ENCODE data around the gene HDAC3.

The HDAC3 gene

GRCh38 chr5:141662028-141662427 lies 25.4 kb upstream of the HDAC3 start:
- no peaks in the 10 kb centered on the region for H3K9me3 ChIP-seq (ENCODE audit: control insufficient read depth in 5 of 5, low read length in 5 of 5)
- H3K27me3 ChIP-seq (ENCODE audit: control insufficient read depth in 5 of 5, insufficient read depth in 4 of 5, low read length in 5 of 5) = no peaks in the 10 kb centered on the region
- peaks cover 0 to 54% (median 37%) of the 10 kb centered on the region in 5 donors for H3K36me3 ChIP-seq (ENCODE audit: control insufficient read depth in 5 of 5, insufficient read depth in 5 of 5, low read length in 5 of 5)
- H3K27ac ChIP-seq (ENCODE audit: low read depth, low read length) = no peak overlapping the region
- H3K4me1 ChIP-seq (ENCODE audit: control insufficient read depth in 5 of 5, insufficient read depth in 5 of 5, low read length in 5 of 5) = peaks cover 0 to 6% (median 3%) of the 10 kb centered on the region in 5 donors
- no peak overlapping the region for H3K4me3 ChIP-seq (ENCODE audit: low read depth in 1 of 5, low read length in 5 of 5)
- no peak overlapping the region for H3K9ac ChIP-seq (ENCODE audit: low read length in 5 of 5)

GRCh38 chr5:141657937-141658545 lies 21.4 kb upstream of the HDAC3 start:
- Histone ChIP-seq H3K9me3 (ENCODE audit: control insufficient read depth in 5 of 5, low read length in 5 of 5) (no peaks in the 10 kb centered on the region), H3K4me3 (ENCODE audit: low read depth in 1 of 5, low read length in 5 of 5) (no peak overlapping the region), H3K27me3 (ENCODE audit: control insufficient read depth in 5 of 5, insufficient read depth in 4 of 5, low read length in 5 of 5) (no peaks in the 10 kb centered on the region), H3K27ac (ENCODE audit: low read depth, low read length) (no peak overlapping the region), H3K36me3 (ENCODE audit: control insufficient read depth in 5 of 5, insufficient read depth in 5 of 5, low read length in 5 of 5) (peaks cover 0 to 77% (median 60%) of the 10 kb centered on the region in 5 donors), H3K9ac (ENCODE audit: low read length in 5 of 5) (no peak overlapping the region), H3K4me1 (ENCODE audit: control insufficient read depth in 5 of 5, insufficient read depth in 5 of 5, low read length in 5 of 5) (peaks cover 0 to 2% (median 0%) of the 10 kb centered on the region in 5 donors)

- Histone ChIP-seq H3K4me3 (ENCODE audit: low read depth in 1 of 5, low read length in 5 of 5) (no peak overlapping the region), H3K27ac (ENCODE audit: low read depth, low read length) (no peak overlapping the region), H3K9ac (ENCODE audit: low read length in 5 of 5) (no peak overlapping the region), H3K36me3 (ENCODE audit: control insufficient read depth in 5 of 5, insufficient read depth in 5 of 5, low read length in 5 of 5) (peaks cover 0 to 73% (median 60%) of the 10 kb centered on the region in 5 donors), H3K4me1 (ENCODE audit: control insufficient read depth in 5 of 5, insufficient read depth in 5 of 5, low read length in 5 of 5) (no peaks in the 10 kb centered on the region), H3K9me3 (ENCODE audit: control insufficient read depth in 5 of 5, low read length in 5 of 5) (no peaks in the 10 kb centered on the region), H3K27me3 (ENCODE audit: control insufficient read depth in 5 of 5, insufficient read depth in 4 of 5, low read length in 5 of 5) (no peaks in the 10 kb centered on the region)
These were observed 20.8 kb upstream of the HDAC3 start for GRCh38 chr5:141657404-141657803.

GRCh38 chr5:141656396-141656795 lies 19.7 kb upstream of the HDAC3 start:
- H3K9ac ChIP-seq (ENCODE audit: low read length in 5 of 5) = no peak overlapping the region
- peaks cover 0 to 5% (median 4%) of the 10 kb centered on the region in 5 donors for H3K4me1 ChIP-seq (ENCODE audit: control insufficient read depth in 5 of 5, insufficient read depth in 5 of 5, low read length in 5 of 5)
- H3K27me3 ChIP-seq (ENCODE audit: control insufficient read depth in 5 of 5, insufficient read depth in 4 of 5, low read length in 5 of 5) = no peaks in the 10 kb centered on the region
- H3K27ac ChIP-seq (ENCODE audit: low read depth, low read length) = no peak overlapping the region
- no peak overlapping the region for H3K4me3 ChIP-seq (ENCODE audit: low read depth in 1 of 5, low read length in 5 of 5)
- peaks cover 0 to 65% (median 52%) of the 10 kb centered on the region in 5 donors for H3K36me3 ChIP-seq (ENCODE audit: control insufficient read depth in 5 of 5, insufficient read depth in 5 of 5, low read length in 5 of 5)
- no peaks in the 10 kb centered on the region for H3K9me3 ChIP-seq (ENCODE audit: control insufficient read depth in 5 of 5, low read length in 5 of 5)

GRCh38 chr5:141655020-141655419 lies 18.4 kb upstream of the HDAC3 start:
- Histone ChIP-seq H3K9me3 (ENCODE audit: control insufficient read depth in 5 of 5, low read length in 5 of 5) (no peaks in the 10 kb centered on the region), H3K27me3 (ENCODE audit: control insufficient read depth in 5 of 5, insufficient read depth in 4 of 5, low read length in 5 of 5) (no peaks in the 10 kb centered on the region), H3K4me3 (ENCODE audit: low read depth in 1 of 5, low read length in 5 of 5) (no peak overlapping the region), H3K9ac (ENCODE audit: low read length in 5 of 5) (no peak overlapping the region), H3K27ac (ENCODE audit: low read depth, low read length) (no peak overlapping the region), H3K4me1 (ENCODE audit: control insufficient read depth in 5 of 5, insufficient read depth in 5 of 5, low read length in 5 of 5) (peaks cover 0 to 15% (median 12%) of the 10 kb centered on the region in 5 donors), H3K36me3 (ENCODE audit: control insufficient read depth in 5 of 5, insufficient read depth in 5 of 5, low read length in 5 of 5) (peaks cover 0 to 59% (median 49%) of the 10 kb centered on the region in 5 donors)

GRCh38 chr5:141654298-141654697 lies 17.6 kb upstream of the HDAC3 start:
- H3K27me3 ChIP-seq (ENCODE audit: control insufficient read depth in 5 of 5, insufficient read depth in 4 of 5, low read length in 5 of 5) = no peaks in the 10 kb centered on the region
- peaks cover 0 to 52% (median 44%) of the 10 kb centered on the region in 5 donors for H3K36me3 ChIP-seq (ENCODE audit: control insufficient read depth in 5 of 5, insufficient read depth in 5 of 5, low read length in 5 of 5)
- peaks cover 0 to 15% (median 12%) of the 10 kb centered on the region in 5 donors for H3K4me1 ChIP-seq (ENCODE audit: control insufficient read depth in 5 of 5, insufficient read depth in 5 of 5, low read length in 5 of 5)
- no peak overlapping the region for H3K27ac ChIP-seq (ENCODE audit: low read depth, low read length)
- H3K9ac ChIP-seq (ENCODE audit: low read length in 5 of 5) = no peak overlapping the region
- no peaks in the 10 kb centered on the region for H3K9me3 ChIP-seq (ENCODE audit: control insufficient read depth in 5 of 5, low read length in 5 of 5)
- no peak overlapping the region for H3K4me3 ChIP-seq (ENCODE audit: low read depth in 1 of 5, low read length in 5 of 5)

- peaks cover 0 to 15% (median 12%) of the 10 kb centered on the region in 5 donors for H3K4me1 ChIP-seq (ENCODE audit: control insufficient read depth in 5 of 5, insufficient read depth in 5 of 5, low read length in 5 of 5)
- H3K9ac ChIP-seq (ENCODE audit: low read length in 5 of 5) = peak overlapping the region in 4 of 5 donors; percentile 22 to 67 (median 48)
- no peak overlapping the region for H3K27ac ChIP-seq (ENCODE audit: low read depth, low read length)
- H3K4me3 ChIP-seq (ENCODE audit: low read depth in 1 of 5, low read length in 5 of 5) = peak overlapping the region; percentile 46 to 77 (median 71)
- no peaks in the 10 kb centered on the region for H3K27me3 ChIP-seq (ENCODE audit: control insufficient read depth in 5 of 5, insufficient read depth in 4 of 5, low read length in 5 of 5)
- H3K9me3 ChIP-seq (ENCODE audit: control insufficient read depth in 5 of 5, low read length in 5 of 5) = no peaks in the 10 kb centered on the region
- peaks cover 0 to 41% (median 26%) of the 10 kb centered on the region in 5 donors for H3K36me3 ChIP-seq (ENCODE audit: control insufficient read depth in 5 of 5, insufficient read depth in 5 of 5, low read length in 5 of 5)
These were observed 15.1 kb upstream of the HDAC3 start for GRCh38 chr5:141651728-141652105.

- Histone ChIP-seq H3K9me3 (ENCODE audit: control insufficient read depth in 5 of 5, low read length in 5 of 5) (no peaks in the 10 kb centered on the region), H3K4me3 (ENCODE audit: low read depth in 1 of 5, low read length in 5 of 5) (peak within 1 kb of the TSS; percentile 71 to 80 (median 77)), H3K9ac (ENCODE audit: low read length in 5 of 5) (peak within 1 kb of the TSS in 4 of 5 donors; percentile 22 to 67 (median 56)), H3K27me3 (ENCODE audit: control insufficient read depth in 5 of 5, insufficient read depth in 4 of 5, low read length in 5 of 5) (no peaks in the 10 kb centered on the region), H3K27ac (ENCODE audit: low read depth, low read length) (no peak within 1 kb of the TSS), H3K4me1 (ENCODE audit: control insufficient read depth in 5 of 5, insufficient read depth in 5 of 5, low read length in 5 of 5) (peaks cover 0 to 15% (median 12%) of the 10 kb centered on the region in 5 donors), H3K36me3 (ENCODE audit: control insufficient read depth in 5 of 5, insufficient read depth in 5 of 5, low read length in 5 of 5) (peaks cover 0 to 37% (median 21%) of the 10 kb centered on the region in 5 donors)
These were observed 14.4 kb upstream of the HDAC3 start, which contains the start of gene FCHSD1 for GRCh38 chr5:141650851-141651727. Gene FCHSD1 (minus strand): TSS chr5:141651418. CDS start chr5:141651368, 50 bp downstream.

- no peak overlapping the region for H3K4me3 ChIP-seq (ENCODE audit: low read depth in 1 of 5, low read length in 5 of 5)
These were observed 13.3 kb upstream of the HDAC3 start for GRCh38 chr5:141649972-141650371.

More at GRCh38 chr5:141649972-141650371, 13.3 kb upstream of the HDAC3 start:
- Histone ChIP-seq H3K36me3 (ENCODE audit: control insufficient read depth in 5 of 5, insufficient read depth in 5 of 5, low read length in 5 of 5) (peaks cover 0 to 33% (median 18%) of the 10 kb centered on the region in 5 donors), H3K27me3 (ENCODE audit: control insufficient read depth in 5 of 5, insufficient read depth in 4 of 5, low read length in 5 of 5) (no peaks in the 10 kb centered on the region), H3K9me3 (ENCODE audit: control insufficient read depth in 5 of 5, low read length in 5 of 5) (no peaks in the 10 kb centered on the region), H3K9ac (ENCODE audit: low read length in 5 of 5) (no peak overlapping the region), H3K27ac (ENCODE audit: low read depth, low read length) (no peak overlapping the region), H3K4me1 (ENCODE audit: control insufficient read depth in 5 of 5, insufficient read depth in 5 of 5, low read length in 5 of 5) (peaks cover 0 to 15% (median 12%) of the 10 kb centered on the region in 5 donors)

All from subcutaneous abdominal adipose tissue (tissue), 5 donors.